Fibroblast of villous mesenchyme (primary cell): Measurements from ENCODE around the gene TPBGL. TPM values are rescaled to one million over a fixed set of nuclear protein-coding genes. Genes with fewer than 3 reads are reported as not detected.

ENCODE experiments used
- DNase-seq: peaks from one replicate; pipeline ENCODE4 v3.0.0-alpha.2; 2010; ENCODE audit warnings: low read depth
- H3K4me3 ChIP-seq: 2 replicates; pipeline ENCODE4 v1.5.1; 2011; ENCODE audit warnings: low read depth, mild to moderate bottlenecking, low read length
- CTCF ChIP-seq: IDR thresholded peaks from 2 replicates; pipeline ENCODE4 v1.5.1; 2012; ENCODE audit warnings: low read depth, mild to moderate bottlenecking, low read length; ENCODE audit not compliant: insufficient read depth
- total RNA-seq: library from RNA; depleted of rRNA; stranded (reverse); fragments of >200 nt; gene quantifications from 2 replicates; pipeline ENCODE4 v1.2.3, GENCODE V29; 2012

TPBGL gene
- total RNA-seq, 1 donor: not detected

GRCh38 chr11:75238595-75239440 lies 1.8 kb upstream of the TPBGL start:
- DNase-seq: no peak
- H3K4me3 ChIP-seq: no peak overlapping the region
- no peak for TF ChIP-seq CTCF

GRCh38 chr11:75239531-75240290 lies 863 bp upstream of the TPBGL start:
- H3K4me3 ChIP-seq: no peak overlapping the region
- no peak for DNase-seq
- TF ChIP-seq CTCF: no peak

GRCh38 chr11:75241036-75241905 lies 697 bp downstream of the TPBGL start:
- peak overlapping the region; percentile 57 for H3K4me3 ChIP-seq
- peak; percentile 81 for DNase-seq
- peak; percentile 55 for TF ChIP-seq CTCF

GRCh38 chr11:75241906-75242644 lies 1.5 kb downstream of the TPBGL start:
- no peak for TF ChIP-seq CTCF
- DNase-seq: no peak
- H3K4me3 ChIP-seq: peak overlapping the region; percentile 57

DNA sequence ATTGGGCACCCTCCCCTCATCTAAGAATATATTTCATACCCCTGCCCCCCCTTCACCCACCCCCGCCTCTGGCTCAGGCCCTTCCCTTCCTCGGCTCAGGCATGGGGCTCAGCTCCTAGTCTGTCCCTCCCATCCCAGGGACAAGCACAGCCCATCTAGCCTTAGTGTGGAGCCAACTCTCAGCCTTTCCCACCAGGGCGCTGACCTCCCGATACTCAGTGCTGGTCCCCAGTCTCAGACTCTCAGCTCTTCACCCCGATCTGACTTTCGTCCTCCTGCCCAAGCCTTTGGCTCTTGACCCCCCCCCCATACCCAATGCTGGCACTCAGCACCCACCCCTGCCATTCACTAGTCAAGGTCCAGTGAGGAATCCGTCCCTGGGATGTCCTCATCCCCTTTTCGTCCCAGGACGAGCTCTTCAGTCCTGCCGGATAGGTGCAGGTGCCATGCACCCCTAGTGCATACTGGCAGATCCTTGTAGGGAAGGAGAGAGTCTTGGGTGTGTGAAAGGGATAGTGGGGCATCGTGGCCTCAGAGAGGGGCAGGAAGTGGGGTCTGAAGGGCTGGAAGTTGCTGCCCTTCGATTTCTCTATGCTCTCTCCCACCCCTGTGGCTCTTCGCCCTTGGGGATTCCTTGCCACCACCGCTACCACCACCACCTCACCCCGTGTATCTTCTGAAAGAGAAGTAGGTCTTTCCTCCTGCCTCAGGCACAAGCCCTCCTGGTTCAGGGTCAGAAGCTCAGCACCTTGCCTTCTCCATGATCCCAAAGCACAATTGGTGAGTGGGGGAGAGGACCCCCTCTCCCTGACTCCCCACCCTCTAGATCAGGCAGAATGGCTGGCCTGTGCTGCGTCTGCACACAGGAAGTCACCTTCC lies 2.4 kb downstream of the TPBGL start:
- DNase-seq: no peak
- TF ChIP-seq CTCF: no peak
- no peak overlapping the region for H3K4me3 ChIP-seq
